WERI-Rb-1 (cell line): ENCODE results near the gene RNF220.

Experiments
- DNase-seq: peaks from one replicate; pipeline ENCODE4 v3.0.0-alpha.2; 2020
- H3K27ac ChIP-seq: fragments of 250-450 bp; sonication (Bioruptor Pico); 2 replicates; pipeline ENCODE4 v1.5.1; 2020; ENCODE audit warnings: mild to moderate bottlenecking, moderate library complexity
- H3K27me3 ChIP-seq: fragments of 250-450 bp; sonication (Bioruptor Pico); 2 replicates; pipeline ENCODE4 v1.5.1; 2021; ENCODE audit warnings: mild to moderate bottlenecking, low read depth, moderate library complexity; ENCODE audit not compliant: insufficient read depth, severe bottlenecking
- H3K36me3 ChIP-seq: fragments of 250-450 bp; sonication (Bioruptor Pico); 2 replicates; pipeline ENCODE4 v1.5.1; 2020; ENCODE audit warnings: mild to moderate bottlenecking, moderate library complexity
- H3K4me3 ChIP-seq: 2 replicates; pipeline ENCODE4 v1.5.1; 2011; ENCODE audit warnings: low read depth, mild to moderate bottlenecking, control low read depth, low read length
- H3K9me3 ChIP-seq: fragments of 250-450 bp; sonication (Bioruptor Pico); 2 replicates; pipeline ENCODE4 v1.5.1; 2021; ENCODE audit warnings: mild to moderate bottlenecking, moderate library complexity; ENCODE audit not compliant: severe bottlenecking
- TF ChIP-seq, protein P1 (sequence below): IDR thresholded peaks from 2 replicates; pipeline ENCODE4 v1.5.1; 2011; ENCODE audit warnings: low read depth, mild to moderate bottlenecking, control low read depth, inconsistent platforms, low read length

RNF220 gene

GRCh38 chr1:44537538-44537937 lies 132.5 kb downstream of the RNF220 start:
- no peaks in the 10 kb centered on the region for H3K27me3 ChIP-seq
- no peak overlapping the region for H3K27ac ChIP-seq
- TF ChIP-seq, protein P1, sequence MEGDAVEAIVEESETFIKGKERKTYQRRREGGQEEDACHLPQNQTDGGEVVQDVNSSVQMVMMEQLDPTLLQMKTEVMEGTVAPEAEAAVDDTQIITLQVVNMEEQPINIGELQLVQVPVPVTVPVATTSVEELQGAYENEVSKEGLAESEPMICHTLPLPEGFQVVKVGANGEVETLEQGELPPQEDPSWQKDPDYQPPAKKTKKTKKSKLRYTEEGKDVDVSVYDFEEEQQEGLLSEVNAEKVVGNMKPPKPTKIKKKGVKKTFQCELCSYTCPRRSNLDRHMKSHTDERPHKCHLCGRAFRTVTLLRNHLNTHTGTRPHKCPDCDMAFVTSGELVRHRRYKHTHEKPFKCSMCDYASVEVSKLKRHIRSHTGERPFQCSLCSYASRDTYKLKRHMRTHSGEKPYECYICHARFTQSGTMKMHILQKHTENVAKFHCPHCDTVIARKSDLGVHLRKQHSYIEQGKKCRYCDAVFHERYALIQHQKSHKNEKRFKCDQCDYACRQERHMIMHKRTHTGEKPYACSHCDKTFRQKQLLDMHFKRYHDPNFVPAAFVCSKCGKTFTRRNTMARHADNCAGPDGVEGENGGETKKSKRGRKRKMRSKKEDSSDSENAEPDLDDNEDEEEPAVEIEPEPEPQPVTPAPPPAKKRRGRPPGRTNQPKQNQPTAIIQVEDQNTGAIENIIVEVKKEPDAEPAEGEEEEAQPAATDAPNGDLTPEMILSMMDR: no peak
- H3K36me3 ChIP-seq: no peaks in the 10 kb centered on the region
- H3K9me3 ChIP-seq: no peaks in the 10 kb centered on the region
- H3K4me3 ChIP-seq: no peak overlapping the region
- no peak for DNase-seq

DNA sequence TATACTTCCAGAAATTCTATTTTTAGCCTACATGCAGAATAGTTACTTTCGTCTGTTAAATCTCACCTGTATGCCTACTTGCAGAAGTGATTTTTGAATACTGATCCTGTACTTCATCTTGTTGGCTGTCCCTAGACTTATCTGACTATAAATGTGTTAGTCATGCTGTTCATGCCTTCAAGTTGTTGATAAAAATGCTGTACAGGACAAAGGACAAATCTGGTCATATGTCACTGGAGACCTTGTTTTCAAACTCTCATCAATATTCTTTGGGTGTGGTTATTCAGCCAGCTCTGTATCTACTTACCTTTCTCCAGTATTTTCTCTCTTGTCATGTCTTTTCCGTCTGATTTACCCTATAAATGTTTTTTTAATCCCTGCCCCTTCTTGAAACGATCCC lies 132.9 kb downstream of the RNF220 start:
- Histone ChIP-seq H3K4me3 (no peak overlapping the region), H3K9me3 (no peaks in the 10 kb centered on the region), H3K27me3 (no peaks in the 10 kb centered on the region), H3K27ac (no peak overlapping the region), H3K36me3 (no peaks in the 10 kb centered on the region)
- DNase-seq: no peak
- TF ChIP-seq, protein P1: no peak

DNA sequence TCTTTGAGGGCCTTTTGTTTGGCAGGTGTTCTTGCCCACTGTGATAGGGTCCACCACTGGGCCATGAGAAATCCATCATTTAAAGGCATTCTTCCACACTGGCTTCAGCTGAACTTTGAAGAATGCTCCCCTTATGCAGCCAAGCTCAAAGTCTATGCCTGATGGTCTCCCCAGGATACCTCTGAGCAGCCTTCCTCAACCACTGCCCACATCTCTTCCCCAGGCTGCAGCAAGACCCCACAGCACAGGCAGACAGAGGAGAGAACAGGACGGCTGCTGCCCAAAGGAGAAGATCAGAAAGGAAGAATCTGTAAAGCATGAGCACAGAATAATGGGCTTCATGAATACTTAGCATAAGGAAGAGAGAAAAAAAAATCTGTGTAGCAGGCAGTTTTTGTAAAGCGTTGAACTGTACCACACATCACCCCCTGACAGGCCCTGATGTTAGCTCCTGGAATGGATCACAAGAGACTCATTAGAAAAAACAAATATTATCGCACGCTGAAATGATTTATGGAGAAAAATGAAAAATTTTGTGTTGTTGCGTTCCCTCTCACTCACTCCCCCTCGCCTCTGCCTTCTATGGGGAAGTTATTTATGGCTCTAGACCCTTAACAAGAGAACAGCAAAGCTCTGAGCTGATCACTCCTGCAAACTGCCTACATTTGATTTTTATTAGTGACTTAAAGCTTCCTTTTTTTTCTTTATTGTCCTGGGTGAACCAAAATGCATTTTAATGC lies 135.1 kb downstream of the RNF220 start:
- DNase-seq: no peak
- H3K9me3 ChIP-seq: no peaks in the 10 kb centered on the region
- H3K27me3 ChIP-seq: no peaks in the 10 kb centered on the region
- no peak overlapping the region for H3K27ac ChIP-seq
- TF ChIP-seq, protein P1: no peak
- no peaks in the 10 kb centered on the region for H3K36me3 ChIP-seq
- H3K4me3 ChIP-seq: no peak overlapping the region

- Histone ChIP-seq H3K36me3 (no peaks in the 10 kb centered on the region), H3K27me3 (no peaks in the 10 kb centered on the region), H3K4me3 (peak overlapping the region; percentile 11), H3K27ac (peak overlapping the region; percentile 95), H3K9me3 (no peaks in the 10 kb centered on the region)
- TF ChIP-seq, protein P1: no peak
- DNase-seq: peak; percentile 75
Observed at GRCh38 chr1:44542420-44543063, 137.5 kb downstream of the RNF220 start.

GRCh38 chr1:44543064-44543744 lies 138.1 kb downstream of the RNF220 start:
- Histone ChIP-seq H3K27me3 (no peaks in the 10 kb centered on the region), H3K9me3 (no peaks in the 10 kb centered on the region), H3K27ac (peak overlapping the region; percentile 95), H3K4me3 (peak overlapping the region; percentile 11), H3K36me3 (no peaks in the 10 kb centered on the region)
- DNase-seq: peak; percentile 91
- TF ChIP-seq, protein P1: peak; percentile 11; the same call in 1 of the 2 replicates
